Neural progenitor cell (in vitro differentiated cells): ENCODE data around the gene RNF2.

ENCODE experiments used
- EZH2 ChIP-seq: fragments of 200-600 bp; sonication (generic); IDR thresholded peaks from 2 replicates; pipeline ENCODE4 v1.6.1; 2017; ENCODE audit warnings: antibody characterized with exemption, mild to moderate bottlenecking, moderate library complexity
- TF ChIP-seq, protein P1 (sequence below): fragments of 200-600 bp; sonication (generic); IDR thresholded peaks from 2 replicates; pipeline ENCODE4 v1.5.1; 2017; ENCODE audit warnings: antibody characterized with exemption, mild to moderate bottlenecking

- TF ChIP-seq, protein P1, sequence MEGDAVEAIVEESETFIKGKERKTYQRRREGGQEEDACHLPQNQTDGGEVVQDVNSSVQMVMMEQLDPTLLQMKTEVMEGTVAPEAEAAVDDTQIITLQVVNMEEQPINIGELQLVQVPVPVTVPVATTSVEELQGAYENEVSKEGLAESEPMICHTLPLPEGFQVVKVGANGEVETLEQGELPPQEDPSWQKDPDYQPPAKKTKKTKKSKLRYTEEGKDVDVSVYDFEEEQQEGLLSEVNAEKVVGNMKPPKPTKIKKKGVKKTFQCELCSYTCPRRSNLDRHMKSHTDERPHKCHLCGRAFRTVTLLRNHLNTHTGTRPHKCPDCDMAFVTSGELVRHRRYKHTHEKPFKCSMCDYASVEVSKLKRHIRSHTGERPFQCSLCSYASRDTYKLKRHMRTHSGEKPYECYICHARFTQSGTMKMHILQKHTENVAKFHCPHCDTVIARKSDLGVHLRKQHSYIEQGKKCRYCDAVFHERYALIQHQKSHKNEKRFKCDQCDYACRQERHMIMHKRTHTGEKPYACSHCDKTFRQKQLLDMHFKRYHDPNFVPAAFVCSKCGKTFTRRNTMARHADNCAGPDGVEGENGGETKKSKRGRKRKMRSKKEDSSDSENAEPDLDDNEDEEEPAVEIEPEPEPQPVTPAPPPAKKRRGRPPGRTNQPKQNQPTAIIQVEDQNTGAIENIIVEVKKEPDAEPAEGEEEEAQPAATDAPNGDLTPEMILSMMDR = no peak
- TF ChIP-seq EZH2 = no peak
Measured at GRCh38 chr1:185063719-185064118, 18.4 kb downstream of the RNF2 start.
